ENCODE measurements around the gene DCDC1. TPM values are rescaled to one million over a fixed set of nuclear protein-coding genes. Genes with fewer than 3 reads are reported as not detected.

DCDC1 gene
- total RNA-seq, 1 donor from 2014 or later, result 2.6 TPM

GRCh38 chr11:31237819-31238760, 131.4 kb downstream of the DCDC1 start:
- TF ChIP-seq, protein P1, sequence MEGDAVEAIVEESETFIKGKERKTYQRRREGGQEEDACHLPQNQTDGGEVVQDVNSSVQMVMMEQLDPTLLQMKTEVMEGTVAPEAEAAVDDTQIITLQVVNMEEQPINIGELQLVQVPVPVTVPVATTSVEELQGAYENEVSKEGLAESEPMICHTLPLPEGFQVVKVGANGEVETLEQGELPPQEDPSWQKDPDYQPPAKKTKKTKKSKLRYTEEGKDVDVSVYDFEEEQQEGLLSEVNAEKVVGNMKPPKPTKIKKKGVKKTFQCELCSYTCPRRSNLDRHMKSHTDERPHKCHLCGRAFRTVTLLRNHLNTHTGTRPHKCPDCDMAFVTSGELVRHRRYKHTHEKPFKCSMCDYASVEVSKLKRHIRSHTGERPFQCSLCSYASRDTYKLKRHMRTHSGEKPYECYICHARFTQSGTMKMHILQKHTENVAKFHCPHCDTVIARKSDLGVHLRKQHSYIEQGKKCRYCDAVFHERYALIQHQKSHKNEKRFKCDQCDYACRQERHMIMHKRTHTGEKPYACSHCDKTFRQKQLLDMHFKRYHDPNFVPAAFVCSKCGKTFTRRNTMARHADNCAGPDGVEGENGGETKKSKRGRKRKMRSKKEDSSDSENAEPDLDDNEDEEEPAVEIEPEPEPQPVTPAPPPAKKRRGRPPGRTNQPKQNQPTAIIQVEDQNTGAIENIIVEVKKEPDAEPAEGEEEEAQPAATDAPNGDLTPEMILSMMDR (conservative IDR thresholded peaks at IDR 0.05), result no peak
- no peaks in the 10 kb centered on the region for H3K27me3 Mint-ChIP-seq (ENCODE audit: low read depth)
- H3K4me3 Mint-ChIP-seq, result peak overlapping the region; percentile 73
- H3K36me3 Mint-ChIP-seq (ENCODE audit: low read depth), result no peaks in the 10 kb centered on the region
- peak; percentile 27 for DNase-seq (ENCODE audit: low read depth, low spot score)
- no peaks in the 10 kb centered on the region for H3K9me3 Mint-ChIP-seq
- peak overlapping the region; percentile 23 for H3K27ac Mint-ChIP-seq (ENCODE audit: unreplicated experiment)
- peaks cover 52% of the 10 kb centered on the region for H3K4me1 Mint-ChIP-seq

- H3K36me3 Mint-ChIP-seq (ENCODE audit: low read depth), result no peaks in the 10 kb centered on the region
- DNase-seq (ENCODE audit: low read depth, low spot score), result no peak
- no peaks in the 10 kb centered on the region for H3K27me3 Mint-ChIP-seq (ENCODE audit: low read depth)
- H3K27ac Mint-ChIP-seq (ENCODE audit: unreplicated experiment), result no peak overlapping the region
- H3K4me1 Mint-ChIP-seq, result peaks cover 42% of the 10 kb centered on the region
- TF ChIP-seq, protein P1 (conservative IDR thresholded peaks at IDR 0.05), result peak; percentile 54
- H3K9me3 Mint-ChIP-seq, result no peaks in the 10 kb centered on the region
- H3K4me3 Mint-ChIP-seq, result no peak overlapping the region
These were observed 133.4 kb downstream of the DCDC1 start for GRCh38 chr11:31236143-31236542.

GRCh38 chr11:31233425-31233824, 136.1 kb downstream of the DCDC1 start:
- Mint-ChIP-seq H3K4me1 (peaks cover 29% of the 10 kb centered on the region), H3K27me3 (ENCODE audit: low read depth) (no peaks in the 10 kb centered on the region), H3K27ac (ENCODE audit: unreplicated experiment) (no peak overlapping the region), H3K36me3 (ENCODE audit: low read depth) (no peaks in the 10 kb centered on the region), H3K9me3 (no peaks in the 10 kb centered on the region), H3K4me3 (no peak overlapping the region)
- DNase-seq (ENCODE audit: low read depth, low spot score), result no peak
- TF ChIP-seq, protein P1 (conservative IDR thresholded peaks at IDR 0.05), result peak; percentile 58

DNA sequence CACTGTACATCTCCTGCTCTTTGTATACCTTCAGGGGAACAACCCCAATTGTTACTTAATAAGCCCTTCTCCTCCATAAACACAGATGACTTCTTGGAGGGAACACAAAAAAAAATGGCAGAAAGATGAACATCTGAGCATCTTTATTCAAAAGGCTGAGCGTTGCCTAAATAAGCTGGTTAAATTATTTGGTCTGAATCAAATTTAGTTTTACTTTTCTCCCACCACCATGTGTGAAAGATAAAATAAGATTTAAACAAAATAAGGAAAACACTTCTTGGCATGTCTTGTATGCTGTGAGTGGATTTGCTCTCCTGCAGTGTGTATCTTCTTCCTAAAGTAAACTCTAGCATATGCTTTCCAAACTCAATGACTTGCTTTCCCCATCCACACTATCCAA, 137.9 kb downstream of the DCDC1 start:
- H3K4me1 Mint-ChIP-seq, result peaks cover 18% of the 10 kb centered on the region
- no peaks in the 10 kb centered on the region for H3K27me3 Mint-ChIP-seq (ENCODE audit: low read depth)
- H3K36me3 Mint-ChIP-seq (ENCODE audit: low read depth), result peaks cover 4% of the 10 kb centered on the region
- TF ChIP-seq, protein P1 (conservative IDR thresholded peaks at IDR 0.05), result no peak
- H3K9me3 Mint-ChIP-seq, result peaks cover 4% of the 10 kb centered on the region
- DNase-seq (ENCODE audit: low read depth, low spot score), result no peak
- H3K27ac Mint-ChIP-seq (ENCODE audit: unreplicated experiment), result peak overlapping the region; percentile 78
- H3K4me3 Mint-ChIP-seq, result no peak overlapping the region

DNA sequence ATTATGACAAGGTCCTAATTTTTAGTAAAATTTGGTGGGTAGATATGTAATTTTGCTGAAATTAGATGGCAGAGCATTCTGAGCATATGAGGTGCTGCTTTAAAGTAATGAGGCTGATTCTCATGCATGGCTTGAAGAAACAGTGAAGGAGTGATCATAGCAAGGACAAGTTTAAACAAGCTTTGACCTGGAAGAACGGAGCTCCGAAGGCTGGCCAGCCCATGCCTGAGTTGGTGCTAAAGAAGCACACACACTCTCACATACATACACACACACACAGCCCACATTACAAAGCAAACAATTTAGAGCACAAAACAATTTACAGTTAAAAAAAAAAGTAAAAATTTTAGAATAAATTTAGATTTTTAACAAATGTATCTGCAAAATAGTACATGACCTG, 150.7 kb downstream of the DCDC1 start:
- H3K27me3 Mint-ChIP-seq (ENCODE audit: low read depth), result no peaks in the 10 kb centered on the region
- H3K36me3 Mint-ChIP-seq (ENCODE audit: low read depth), result no peaks in the 10 kb centered on the region
- DNase-seq (ENCODE audit: low read depth, low spot score), result no peak
- H3K9me3 Mint-ChIP-seq, result no peaks in the 10 kb centered on the region
- H3K4me1 Mint-ChIP-seq, result peaks cover 5% of the 10 kb centered on the region
- no peak overlapping the region for H3K27ac Mint-ChIP-seq (ENCODE audit: unreplicated experiment)
- no peak overlapping the region for H3K4me3 Mint-ChIP-seq
- TF ChIP-seq, protein P1 (conservative IDR thresholded peaks at IDR 0.05), result no peak
